ENCODE data around the gene ELF2.
"Not testable (repeated sequence)": the region's sequence is repeated elsewhere in the genome, so short reads cannot be mapped to it uniquely, and the experiment has no call there.

ELF2 gene

DNA sequence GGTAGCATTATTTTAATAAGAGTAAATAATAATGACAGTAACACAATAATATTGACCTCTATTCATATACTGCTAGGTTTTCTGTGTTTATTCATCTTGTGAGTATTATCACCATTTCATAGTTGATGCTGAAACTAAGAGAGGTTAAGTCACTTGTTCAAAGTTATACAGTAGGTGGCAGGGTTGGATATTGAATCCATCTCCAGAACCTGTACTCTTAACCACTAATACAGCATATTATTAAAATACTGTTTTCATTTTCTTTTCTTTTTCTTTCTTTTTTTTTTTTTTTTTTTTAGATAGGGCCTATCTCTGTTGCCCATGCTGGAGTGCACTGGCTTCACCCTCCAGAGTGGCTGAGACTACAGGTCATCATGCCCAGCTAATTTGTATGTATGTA lies 7.1 kb upstream of the ELF2 start:
- no peak for DNase-seq (ENCODE audit: low read depth)

DNA sequence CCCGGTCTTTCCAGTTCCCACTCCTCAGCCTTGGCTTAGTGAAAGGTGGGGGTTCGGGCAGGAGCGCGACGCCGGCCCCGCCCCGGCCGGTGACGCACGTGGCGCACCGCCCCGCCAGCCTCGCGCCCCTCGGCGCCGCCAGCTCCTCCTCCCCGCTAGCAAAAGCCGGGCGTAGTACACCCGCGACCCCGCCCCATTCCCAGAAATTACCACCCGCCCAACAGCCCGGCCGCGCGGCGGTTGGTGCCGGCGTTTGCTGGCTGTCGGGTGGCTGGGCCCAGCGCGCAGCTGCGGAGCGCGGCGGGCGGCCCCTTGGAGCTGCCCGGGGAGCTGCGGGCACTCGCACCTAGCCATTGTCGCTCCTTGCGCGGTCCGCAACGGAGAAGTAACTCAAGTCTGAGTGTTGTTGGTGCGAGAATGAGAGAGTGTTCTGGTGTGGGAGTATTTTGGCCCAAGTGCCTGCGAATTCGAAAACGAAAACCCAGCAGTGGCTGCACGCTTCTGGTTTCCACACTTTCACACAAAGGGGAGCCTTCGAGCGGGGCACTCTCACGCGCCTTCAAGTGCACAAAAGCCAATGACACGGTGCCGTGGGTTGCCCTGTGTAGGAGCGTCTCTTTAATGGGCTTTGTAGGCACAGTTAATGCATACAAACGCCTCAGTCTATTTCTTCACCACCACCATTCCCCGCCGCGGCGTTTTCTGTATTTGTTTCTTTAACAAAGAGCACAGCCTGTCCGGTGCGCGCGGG lies 1.0 kb upstream of the ELF2 start:
- DNase-seq (ENCODE audit: low read depth) = peak; percentile 59

DNA sequence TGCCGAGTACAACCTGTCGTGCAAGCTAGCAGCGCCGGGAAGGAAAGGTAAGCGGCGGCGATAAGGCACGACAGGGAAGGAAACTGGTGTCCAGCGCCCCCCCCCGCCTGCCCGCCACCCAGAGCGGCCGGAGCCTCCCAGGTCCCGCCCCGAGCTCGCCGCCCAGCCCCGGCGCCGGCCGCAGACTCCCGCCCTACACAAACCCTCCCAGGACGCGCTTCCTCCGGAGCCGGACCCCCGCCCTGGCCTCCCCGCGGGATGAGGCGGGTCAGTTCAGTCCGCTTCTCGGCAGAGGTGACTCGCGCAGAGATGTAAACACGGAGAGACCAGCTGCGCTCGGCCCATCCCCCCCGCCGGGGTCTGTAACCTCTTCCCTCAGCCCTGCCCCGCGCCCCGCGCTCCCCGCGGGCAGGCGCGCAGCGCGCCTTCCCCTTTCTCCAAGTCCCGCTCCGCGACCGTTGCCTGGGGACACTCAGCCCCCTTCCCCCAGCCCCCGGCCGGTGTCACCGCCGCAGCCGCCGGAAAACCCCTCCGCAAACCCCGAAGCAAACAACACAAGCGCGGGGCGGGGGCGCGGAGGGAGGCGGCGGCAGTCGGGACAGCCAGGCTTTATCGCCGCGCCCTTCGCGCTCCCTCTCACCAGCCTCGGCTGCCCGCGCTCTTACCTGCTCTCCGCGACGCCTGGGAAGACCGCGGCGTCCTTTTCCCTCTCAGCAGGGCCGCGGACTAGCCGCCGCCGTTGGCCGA lies 543 bp downstream of the ELF2 start:
- peak; percentile 56 for DNase-seq (ENCODE audit: low read depth)

DNA sequence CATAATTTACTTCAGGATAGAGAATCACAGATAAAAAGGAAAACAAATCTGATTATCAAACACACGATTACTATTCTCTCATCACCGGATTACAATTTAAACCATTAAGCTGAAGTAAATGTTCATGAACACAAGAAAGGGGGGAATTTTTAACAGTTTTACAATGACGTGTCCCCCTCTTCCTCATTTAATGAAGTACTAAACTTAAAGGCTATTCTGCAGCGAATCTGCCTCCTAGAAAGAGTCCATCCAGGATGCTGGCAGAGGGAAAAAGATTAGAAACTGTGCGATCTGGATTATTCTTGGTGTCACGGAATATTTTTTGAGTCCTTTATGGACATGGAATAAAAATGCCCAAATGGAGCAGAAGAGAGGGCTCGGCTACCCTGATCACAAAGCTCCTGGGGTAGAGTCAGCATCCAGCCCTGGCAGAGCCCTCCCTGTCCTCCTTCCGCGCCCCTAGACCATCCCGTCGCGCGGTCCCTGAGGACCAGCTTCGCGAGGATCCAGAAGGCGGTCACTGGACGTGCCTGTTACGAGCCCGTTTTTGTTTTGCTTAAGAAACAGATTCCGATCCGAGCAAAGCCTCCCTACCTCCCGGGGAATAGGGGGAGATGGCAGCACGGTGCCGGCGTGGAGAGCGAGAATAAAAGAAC lies 1.2 kb downstream of the ELF2 start:
- no peak for DNase-seq (ENCODE audit: low read depth)

DNA sequence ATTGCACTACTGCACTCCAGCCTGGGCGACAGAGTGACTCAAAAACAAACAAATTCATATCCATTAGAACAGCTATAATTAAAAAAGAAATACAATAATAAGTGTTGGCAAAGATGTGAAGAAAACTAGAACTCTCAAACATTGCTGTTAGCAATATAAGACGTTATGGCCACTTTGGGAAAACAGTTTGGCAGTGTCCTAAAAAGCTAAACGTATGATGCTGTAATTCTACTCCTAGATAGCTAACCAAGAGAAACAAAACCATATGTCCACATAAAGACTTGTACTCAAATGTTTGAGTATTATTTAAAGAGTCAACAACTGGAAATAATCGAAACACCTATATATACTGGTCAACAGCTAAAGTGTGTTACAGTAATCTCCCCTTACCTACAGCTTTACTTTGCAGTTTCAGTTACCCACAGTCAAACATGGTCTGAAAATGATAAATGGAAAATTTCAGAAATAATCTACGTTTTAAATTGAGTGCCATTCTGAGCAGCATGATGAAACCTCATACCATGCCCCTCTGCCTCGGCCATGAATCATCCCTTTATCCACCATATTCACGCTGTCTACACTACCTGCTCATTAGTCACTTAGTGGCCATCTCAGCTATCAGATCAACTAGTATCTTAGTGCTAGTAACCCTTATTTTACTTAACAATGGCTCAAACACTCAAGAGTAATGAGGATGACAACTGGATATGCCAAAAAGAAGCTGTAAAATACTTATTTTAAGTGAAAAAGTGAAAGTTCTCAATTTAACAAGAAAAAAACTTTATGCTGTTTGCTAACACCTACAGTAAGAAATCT lies 4.9 kb downstream of the ELF2 start:
- DNase-seq (ENCODE audit: low read depth) = no peak

DNA sequence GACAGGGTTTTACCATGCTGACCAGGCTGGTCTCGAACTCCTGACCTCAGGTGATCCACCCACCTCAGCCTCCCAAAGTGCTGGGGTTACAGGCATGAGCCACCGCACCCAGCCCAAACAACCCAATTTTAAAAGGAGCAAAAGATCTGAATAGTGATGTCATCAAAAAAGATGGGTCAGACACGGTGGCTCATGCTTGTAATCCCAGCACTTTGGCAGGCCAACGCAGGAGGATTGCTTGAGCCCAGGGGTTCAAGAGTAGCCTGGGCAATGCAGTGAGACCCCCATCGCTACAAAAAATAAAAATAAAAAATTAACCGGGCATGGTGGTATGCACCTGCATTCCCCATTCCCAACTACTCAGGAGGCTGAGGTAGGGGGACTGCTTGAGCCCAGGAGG lies 6.1 kb downstream of the ELF2 start:
- no peak for DNase-seq (ENCODE audit: low read depth)

DNA sequence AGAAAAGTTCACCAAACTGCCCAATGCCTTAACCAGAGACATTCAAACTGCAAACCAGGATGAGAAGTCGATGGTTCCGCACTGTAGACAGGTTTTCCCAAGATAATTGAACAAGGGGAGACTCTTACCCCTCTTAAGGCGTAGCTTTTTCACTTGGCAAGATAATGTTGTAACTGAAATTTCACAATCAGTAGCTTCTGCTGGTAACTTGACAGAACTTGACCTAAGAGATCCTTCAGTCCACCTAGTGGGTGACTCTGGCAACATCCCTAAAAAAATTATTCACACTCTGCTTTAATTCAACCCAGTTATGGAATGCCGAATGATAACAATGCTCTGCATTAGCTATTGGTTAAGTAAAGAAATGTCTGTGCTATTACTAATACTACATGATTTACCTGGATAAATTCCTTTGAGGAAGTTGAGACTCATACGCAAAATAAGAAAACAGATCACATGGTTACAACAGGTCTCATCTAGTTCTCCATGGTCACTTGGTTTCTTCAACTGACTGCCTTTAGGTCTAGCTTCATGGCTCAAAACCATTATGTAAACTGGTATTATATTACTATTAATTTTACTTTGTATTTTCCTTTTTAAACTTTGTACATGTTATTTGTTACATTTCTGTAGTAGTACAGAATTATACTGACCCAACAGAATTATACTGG lies 9.1 kb downstream of the ELF2 start:
- DNase-seq (ENCODE audit: low read depth) = no peak

DNA sequence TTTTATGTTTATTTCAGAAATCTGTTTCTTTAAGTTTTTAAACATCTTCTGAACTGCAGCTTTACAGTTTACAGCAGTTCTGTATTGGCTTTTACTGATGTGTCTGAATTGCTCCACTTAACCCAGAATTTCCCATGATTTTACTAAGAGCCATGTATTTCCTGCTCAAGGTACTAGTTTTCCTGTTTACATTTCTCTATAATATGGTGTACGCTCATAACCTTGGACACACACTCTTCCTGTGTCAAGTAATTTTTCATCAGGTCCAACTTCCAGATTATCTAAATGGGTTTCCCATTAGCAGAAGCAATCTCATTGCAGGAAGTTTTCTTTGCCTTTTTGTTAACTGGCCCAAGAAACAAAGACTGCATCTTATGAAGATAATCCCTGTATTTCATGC lies 12.3 kb downstream of the ELF2 start:
- no peak for DNase-seq (ENCODE audit: low read depth)

DNA sequence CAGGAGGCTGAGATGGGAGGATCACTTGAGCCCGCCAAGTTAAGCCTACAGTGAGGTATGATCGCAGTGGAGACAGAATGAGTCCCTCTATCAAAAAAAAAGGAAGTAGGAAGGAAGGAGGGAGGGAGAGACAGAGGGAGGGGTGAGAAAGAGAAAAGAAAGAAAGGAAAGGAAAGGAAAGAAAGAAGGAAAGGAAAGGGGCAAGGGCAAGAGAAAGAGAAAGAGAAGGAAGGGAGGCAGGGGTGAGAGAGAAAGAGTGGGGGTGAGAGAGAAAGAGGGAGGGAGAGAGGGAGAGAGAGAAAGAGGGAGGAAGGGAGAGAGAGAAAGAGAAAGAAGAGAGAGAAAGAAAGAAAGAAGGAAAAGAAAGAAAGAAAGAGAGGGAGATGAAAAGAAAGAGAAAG lies 13.2 kb downstream of the ELF2 start:
- DNase-seq (ENCODE audit: low read depth) = no peak

DNA sequence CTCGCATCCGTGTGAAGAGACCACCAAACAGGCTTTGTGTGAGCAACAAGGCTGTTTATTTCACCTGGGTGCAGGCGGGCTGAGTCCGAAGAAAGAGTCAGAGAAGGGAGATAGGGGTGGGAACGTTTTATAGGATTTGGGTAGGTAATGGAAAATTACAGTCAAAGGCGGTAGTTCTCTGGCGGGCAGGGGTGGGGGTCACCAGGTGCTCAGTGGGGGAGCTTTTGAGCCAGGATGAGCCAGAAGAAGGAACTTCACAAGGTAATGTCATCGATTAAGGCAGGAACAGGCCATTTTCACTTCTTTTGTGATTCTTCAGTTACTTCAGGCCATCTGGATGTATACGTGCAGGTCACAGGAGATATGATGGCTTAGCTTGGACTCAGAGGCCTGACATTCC lies 19.0 kb downstream of the ELF2 start:
- not testable (repeated sequence) for DNase-seq (ENCODE audit: low read depth)

DNA sequence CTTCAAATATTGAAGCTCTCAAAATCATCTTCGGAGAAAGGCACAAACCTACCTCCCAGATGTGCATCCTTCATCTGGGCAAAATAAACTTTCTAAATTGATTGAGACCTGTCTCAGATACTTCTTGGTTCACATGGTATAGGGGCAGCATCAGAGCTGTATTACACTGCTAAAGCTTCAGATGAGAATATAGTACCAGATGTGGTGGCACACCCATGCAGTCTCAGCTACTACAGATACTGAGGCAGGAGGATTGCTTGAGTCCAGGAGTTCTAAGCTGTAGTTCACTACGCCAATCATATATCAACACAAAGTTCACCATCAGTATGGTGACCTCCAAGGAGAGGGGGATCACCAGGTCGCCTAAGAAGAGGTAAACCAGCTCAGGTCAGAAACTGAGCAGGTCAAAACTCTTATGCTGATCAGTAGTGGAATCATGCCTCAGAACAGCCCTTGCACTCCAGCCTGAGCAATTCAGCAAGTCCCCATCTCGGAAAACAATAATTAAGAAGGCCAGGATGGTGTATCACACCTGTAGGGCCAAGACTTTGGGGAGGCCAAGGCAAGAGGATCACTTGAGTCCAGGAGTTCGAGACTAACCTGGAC lies 22.0 kb downstream of the ELF2 start:
- no peak for DNase-seq (ENCODE audit: low read depth)

DNA sequence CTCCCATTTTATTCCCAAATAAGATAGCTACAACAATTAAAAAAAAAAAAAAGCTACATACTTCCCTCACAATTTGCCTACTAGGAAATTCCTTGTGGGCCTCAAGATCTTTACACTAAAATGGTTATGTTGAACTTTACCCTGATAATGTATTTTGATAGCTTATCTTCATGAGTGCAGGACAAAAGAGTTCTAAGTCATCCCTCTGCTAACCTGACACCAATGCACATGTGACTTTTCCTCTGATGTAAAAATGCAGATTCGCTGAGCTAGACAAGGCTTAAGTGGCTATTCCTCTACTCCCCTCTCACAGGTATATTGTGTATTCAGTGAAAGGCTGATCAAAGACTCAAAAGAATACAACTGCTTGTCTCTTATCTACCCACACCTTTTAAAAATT lies 22.5 kb downstream of the ELF2 start:
- DNase-seq (ENCODE audit: low read depth) = no peak

DNA sequence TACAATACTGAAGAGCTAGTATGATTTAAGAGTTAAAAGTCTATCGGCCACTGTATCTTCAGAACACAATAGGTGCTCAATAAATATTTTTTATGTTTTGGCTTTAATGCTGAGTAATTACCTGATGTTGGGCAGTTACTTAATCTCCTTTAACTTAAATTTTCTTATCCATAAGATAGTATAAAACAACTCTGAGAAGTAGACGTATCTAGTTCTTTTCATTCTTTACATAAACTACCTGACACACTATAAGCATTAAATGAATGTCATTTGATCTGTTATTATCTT lies 22.9 kb downstream of the ELF2 start:
- DNase-seq (ENCODE audit: low read depth) = no peak

DNA sequence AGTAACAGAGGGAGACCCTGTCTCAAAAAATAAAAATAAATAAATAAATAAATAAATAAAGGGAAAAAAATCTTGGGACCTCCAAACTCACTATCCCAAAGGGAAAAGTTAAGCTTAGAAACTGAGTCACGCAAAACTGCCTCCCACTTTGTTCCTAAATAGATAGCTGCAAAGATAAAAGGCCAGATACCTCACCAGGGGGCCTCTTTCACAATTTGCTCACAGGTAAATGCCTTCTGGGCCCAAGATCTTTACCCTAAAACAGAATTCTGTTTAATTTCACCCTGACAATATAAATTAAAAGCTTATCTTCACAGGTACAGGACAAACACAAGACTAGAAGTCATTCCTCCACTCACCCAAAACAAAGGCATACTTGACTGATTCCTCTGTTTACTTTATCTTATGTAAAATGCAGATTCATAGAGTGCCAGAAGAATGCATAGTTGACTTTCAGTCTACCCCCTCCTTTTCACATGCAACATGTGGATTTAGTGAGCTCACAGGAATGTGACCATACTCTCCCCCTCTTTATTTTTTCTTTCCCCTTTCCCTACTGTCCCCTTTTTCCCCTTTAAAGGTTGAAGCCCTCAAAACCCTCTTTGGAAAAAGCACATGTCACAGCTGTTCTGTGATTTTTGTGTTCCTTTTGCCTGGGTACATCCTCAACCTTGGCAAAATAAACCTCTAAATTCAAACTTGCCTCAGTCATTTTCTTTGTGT lies 23.4 kb downstream of the ELF2 start:
- no peak for DNase-seq (ENCODE audit: low read depth)

DNA sequence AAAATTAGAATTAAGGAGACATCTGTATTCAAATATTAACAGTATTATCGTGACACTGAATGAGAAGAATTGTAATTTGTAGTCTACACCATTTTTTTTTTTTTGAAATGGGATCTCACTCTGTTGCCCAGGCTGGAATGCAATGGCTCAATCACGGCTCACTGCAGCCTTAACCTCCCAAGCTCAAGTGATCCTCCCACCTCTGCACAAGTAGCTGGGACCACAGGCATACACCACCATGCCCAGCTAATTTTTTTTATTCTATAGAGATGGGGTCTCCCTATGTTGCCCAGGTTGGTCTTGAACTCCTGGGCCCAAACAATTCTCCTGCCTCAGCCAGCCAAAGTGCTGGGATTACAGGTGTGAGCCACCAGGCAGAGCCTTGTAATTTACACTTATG lies 24.8 kb downstream of the ELF2 start:
- DNase-seq (ENCODE audit: low read depth) = no peak

DNA sequence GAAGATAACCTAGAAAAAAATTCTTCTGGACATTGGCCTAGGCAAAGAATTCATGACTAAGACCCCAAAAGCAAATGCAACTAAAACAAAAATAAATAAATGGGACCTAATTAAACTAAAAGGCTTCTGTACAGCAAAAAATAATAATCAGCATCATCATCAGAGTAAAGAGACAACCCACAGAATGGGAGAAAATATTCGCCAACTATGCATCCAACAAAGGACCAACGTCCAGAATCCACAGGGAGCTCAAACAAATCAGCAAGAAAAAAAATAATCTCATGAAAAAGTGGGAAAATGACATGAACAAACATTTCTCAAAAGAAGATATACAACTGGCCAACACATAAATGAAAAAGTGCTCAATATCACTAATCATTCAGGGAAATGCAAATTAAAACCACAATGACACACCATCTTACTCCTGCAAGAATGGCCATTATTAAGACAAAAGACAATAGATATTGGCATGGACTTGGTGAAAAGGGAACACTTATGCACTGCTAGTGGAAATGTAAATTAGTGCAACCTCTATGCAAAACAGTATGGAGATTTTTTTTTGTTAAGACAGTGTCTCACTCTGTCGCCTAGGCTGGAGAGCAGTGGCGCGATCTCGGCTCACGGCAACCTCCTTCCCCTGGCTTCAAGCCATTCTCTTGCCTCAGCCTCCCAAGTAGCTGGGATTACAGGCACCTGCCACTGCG lies 29.9 kb downstream of the ELF2 start:
- DNase-seq (ENCODE audit: low read depth) = no peak

DNA sequence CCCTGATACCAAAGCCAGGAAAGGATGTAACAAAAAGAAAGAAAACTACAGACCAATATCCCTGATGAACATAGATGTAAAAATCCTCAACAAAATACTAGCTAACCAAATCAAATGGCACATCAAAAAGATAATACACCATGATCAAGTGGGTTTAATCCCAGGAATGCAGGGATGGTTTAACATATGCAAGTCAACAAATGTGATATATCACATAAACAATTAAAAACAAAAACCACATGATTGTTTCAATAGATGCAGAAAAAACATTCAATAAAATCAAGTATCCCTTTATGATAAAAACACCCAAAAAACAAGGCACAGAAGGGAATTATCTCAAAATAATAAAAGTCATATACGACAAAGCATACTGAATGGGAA lies 31.5 kb downstream of the ELF2 start:
- DNase-seq (ENCODE audit: low read depth) = no peak

DNA sequence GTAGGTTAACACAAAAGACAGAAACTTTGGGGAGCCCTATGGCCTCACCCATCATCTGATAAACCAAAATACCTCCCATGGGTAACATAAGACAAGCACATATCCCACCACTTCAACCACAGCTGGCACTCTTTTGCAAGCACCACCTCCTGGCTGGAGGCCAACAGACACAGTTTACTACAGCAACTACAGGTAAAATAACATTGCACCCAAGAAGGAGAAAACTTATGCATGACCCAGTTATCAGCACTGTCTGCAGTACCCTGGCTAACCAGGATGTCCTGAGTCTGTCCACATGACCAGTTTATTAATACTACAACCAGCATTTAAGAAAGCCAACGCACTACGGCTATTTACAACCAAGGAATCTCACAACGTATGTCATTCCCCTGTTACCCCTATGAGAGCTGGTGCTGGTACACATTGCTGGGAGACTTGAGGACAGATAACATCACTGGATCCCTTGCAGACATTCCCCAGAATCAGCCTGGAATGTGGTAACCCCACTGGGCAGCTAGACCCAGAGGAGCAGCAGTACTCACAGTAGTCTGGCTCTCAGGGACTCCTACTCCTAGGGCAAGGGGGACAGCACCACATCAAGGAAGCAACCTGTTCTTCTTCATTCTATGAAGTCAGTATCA lies 32.0 kb downstream of the ELF2 start:
- DNase-seq (ENCODE audit: low read depth) = no peak

DNA sequence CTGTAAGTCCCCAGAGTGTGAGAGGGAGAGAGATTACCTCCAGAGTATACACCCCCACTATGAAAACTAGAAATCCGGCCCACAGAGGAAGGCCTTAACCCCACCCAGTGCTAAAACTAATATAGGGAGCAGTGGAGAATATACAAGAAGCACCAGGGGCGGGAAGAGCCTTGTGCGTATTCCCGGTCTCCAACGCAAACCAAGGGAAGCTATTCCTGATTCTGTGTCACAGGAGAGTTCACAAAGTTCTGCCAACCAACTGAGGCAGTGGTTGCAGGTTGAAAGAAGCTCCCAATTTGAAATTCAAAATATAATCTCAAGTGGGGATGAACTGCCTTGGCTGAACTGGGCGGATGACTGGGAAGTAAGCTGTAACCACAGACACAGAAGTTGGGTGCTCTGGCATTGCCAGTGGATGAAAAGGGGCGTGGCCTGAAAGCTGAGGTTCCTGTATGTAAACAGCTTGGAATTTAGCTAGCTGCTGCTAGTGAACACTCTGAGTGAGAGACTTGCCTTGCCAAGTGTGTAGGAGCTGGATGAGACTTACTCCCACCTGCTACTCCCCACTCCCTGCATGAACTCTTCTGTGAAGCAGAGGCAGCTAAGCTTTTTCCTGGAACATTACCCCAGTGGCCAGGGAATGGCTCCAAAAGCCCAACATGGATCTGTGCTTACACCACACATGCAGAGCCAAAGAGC lies 32.7 kb downstream of the ELF2 start:
- no peak for DNase-seq (ENCODE audit: low read depth)

All from CMK (cell line).